Thyroid gland (tissue), 4 donors: ENCODE measurements around the gene SYNGR3.

Experiments used
- POLR2A ChIP-seq, 2 donors: fragments of 450-650 bp; IDR thresholded peaks; one replicate each; pipeline ENCODE4 v1.6.1; 2017; ENCODE audit warnings: antibody characterized with exemption in 2 of 2, mild to moderate bottlenecking in 2 of 2, moderate library complexity in 1 of 2
- TF ChIP-seq, protein P1 (sequence below), 6 experiments: fragments of 200-600 bp in 3 of 6; fragments of 450-650 bp in 3 of 6; sonication (generic) in 3 of 6; IDR thresholded peaks; one replicate each; pipeline ENCODE4 v1.5.1; 2016 to 2019; ENCODE audit warnings: antibody characterized with exemption in 6 of 6, mild to moderate bottlenecking in 2 of 6, inconsistent platforms in 1 of 6, moderate library complexity in 1 of 6

DNA sequence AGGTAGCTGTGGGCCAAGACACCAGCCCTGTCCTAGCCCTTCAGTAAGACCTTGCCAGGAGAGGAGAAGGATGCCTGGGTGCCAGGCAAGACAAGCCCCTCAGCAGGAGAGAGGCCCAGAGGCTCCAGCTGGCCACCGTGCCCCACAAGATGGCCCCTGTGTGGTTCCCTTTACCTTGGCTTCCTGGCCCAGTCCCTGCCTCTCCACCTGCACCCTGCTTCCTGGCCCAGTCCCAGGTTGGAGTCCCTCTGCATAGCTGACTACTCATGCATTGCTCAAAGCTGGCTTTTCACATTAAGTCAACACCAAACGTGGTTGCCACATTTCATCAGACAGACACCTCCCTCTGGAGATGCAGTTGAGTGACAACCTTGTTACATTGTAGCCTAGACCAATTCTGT, 4.0 kb downstream of the SYNGR3 start:
- TF ChIP-seq, protein P1, sequence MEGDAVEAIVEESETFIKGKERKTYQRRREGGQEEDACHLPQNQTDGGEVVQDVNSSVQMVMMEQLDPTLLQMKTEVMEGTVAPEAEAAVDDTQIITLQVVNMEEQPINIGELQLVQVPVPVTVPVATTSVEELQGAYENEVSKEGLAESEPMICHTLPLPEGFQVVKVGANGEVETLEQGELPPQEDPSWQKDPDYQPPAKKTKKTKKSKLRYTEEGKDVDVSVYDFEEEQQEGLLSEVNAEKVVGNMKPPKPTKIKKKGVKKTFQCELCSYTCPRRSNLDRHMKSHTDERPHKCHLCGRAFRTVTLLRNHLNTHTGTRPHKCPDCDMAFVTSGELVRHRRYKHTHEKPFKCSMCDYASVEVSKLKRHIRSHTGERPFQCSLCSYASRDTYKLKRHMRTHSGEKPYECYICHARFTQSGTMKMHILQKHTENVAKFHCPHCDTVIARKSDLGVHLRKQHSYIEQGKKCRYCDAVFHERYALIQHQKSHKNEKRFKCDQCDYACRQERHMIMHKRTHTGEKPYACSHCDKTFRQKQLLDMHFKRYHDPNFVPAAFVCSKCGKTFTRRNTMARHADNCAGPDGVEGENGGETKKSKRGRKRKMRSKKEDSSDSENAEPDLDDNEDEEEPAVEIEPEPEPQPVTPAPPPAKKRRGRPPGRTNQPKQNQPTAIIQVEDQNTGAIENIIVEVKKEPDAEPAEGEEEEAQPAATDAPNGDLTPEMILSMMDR (IDR thresholded peaks at IDR 0.05): no peak
- TF ChIP-seq POLR2A (IDR thresholded peaks at IDR 0.05): no peak
